ENCODE measurements around the gene GNLY. TPM values are rescaled to one million over a fixed set of nuclear protein-coding genes. Genes with fewer than 3 reads are reported as not detected.

The GNLY gene
- total RNA-seq, 3 donors from 2014 or later = 4.3 to 26.5 (median 15.0) TPM

GRCh38 chr2:85728883-85729824 lies 35.0 kb downstream of the GNLY start:
- no peaks in the 10 kb centered on the region for H3K36me3 Mint-ChIP-seq (ENCODE audit: insufficient read depth)
- DNase-seq = peak; percentile 67
- peak overlapping the region; percentile 37 for H3K4me3 Mint-ChIP-seq
- H3K27me3 Mint-ChIP-seq (ENCODE audit: low read depth) = peaks cover 16% of the 10 kb centered on the region
- H3K9me3 Mint-ChIP-seq = no peaks in the 10 kb centered on the region
- no peaks in the 10 kb centered on the region for H3K4me1 Mint-ChIP-seq (ENCODE audit: low read depth)
- ATAC-seq = peak; percentile 93 to 95

GRCh38 chr2:85729825-85730510 lies 35.8 kb downstream of the GNLY start:
- ATAC-seq (no peak), DNase-seq (no peak)
- Mint-ChIP-seq H3K4me1 (ENCODE audit: low read depth) (no peaks in the 10 kb centered on the region), H3K4me3 (no peak overlapping the region), H3K9me3 (no peaks in the 10 kb centered on the region), H3K27me3 (ENCODE audit: low read depth) (peaks cover 20% of the 10 kb centered on the region), H3K36me3 (ENCODE audit: insufficient read depth) (no peaks in the 10 kb centered on the region)

- Mint-ChIP-seq H3K27me3 (ENCODE audit: low read depth) (peaks cover 20% of the 10 kb centered on the region), H3K4me3 (no peak overlapping the region), H3K36me3 (ENCODE audit: insufficient read depth) (no peaks in the 10 kb centered on the region), H3K9me3 (no peaks in the 10 kb centered on the region), H3K4me1 (ENCODE audit: low read depth) (no peaks in the 10 kb centered on the region)
- ATAC-seq = no peak
- no peak for DNase-seq
These were observed 36.6 kb downstream of the GNLY start for GRCh38 chr2:85730686-85731230.

GRCh38 chr2:85731606-85732005 lies 37.4 kb downstream of the GNLY start:
- peaks cover 20% of the 10 kb centered on the region for H3K27me3 Mint-ChIP-seq (ENCODE audit: low read depth)
- H3K36me3 Mint-ChIP-seq (ENCODE audit: insufficient read depth) = no peaks in the 10 kb centered on the region
- no peak overlapping the region for H3K4me3 Mint-ChIP-seq
- DNase-seq (no peak), ATAC-seq (no peak)
- no peaks in the 10 kb centered on the region for H3K9me3 Mint-ChIP-seq
- H3K4me1 Mint-ChIP-seq (ENCODE audit: low read depth) = no peaks in the 10 kb centered on the region

GRCh38 chr2:85732467-85733120 lies 38.4 kb downstream of the GNLY start:
- ATAC-seq = no peak
- Mint-ChIP-seq H3K27me3 (ENCODE audit: low read depth) (peaks cover 22% of the 10 kb centered on the region), H3K4me1 (ENCODE audit: low read depth) (no peaks in the 10 kb centered on the region), H3K36me3 (ENCODE audit: insufficient read depth) (no peaks in the 10 kb centered on the region), H3K4me3 (no peak overlapping the region), H3K9me3 (no peaks in the 10 kb centered on the region)
- DNase-seq = no peak

- Mint-ChIP-seq H3K27me3 (ENCODE audit: low read depth) (peaks cover 18% of the 10 kb centered on the region), H3K36me3 (ENCODE audit: insufficient read depth) (no peaks in the 10 kb centered on the region), H3K4me1 (ENCODE audit: low read depth) (no peaks in the 10 kb centered on the region), H3K9me3 (no peaks in the 10 kb centered on the region), H3K4me3 (no peak overlapping the region)
- DNase-seq (no peak), ATAC-seq (no peak)
These were observed 39.2 kb downstream of the GNLY start for GRCh38 chr2:85733121-85733960.

GRCh38 chr2:85734015-85734414 lies 39.9 kb downstream of the GNLY start:
- Mint-ChIP-seq H3K9me3 (no peaks in the 10 kb centered on the region), H3K36me3 (ENCODE audit: insufficient read depth) (no peaks in the 10 kb centered on the region)

GRCh38 chr2:85734942-85735608 lies 40.9 kb downstream of the GNLY start:
- no peaks in the 10 kb centered on the region for H3K36me3 Mint-ChIP-seq (ENCODE audit: insufficient read depth)
- no peak for DNase-seq
- H3K4me3 Mint-ChIP-seq = no peak overlapping the region
- H3K9me3 Mint-ChIP-seq = no peaks in the 10 kb centered on the region
- no peaks in the 10 kb centered on the region for H3K4me1 Mint-ChIP-seq (ENCODE audit: low read depth)
- no peak for ATAC-seq
- peaks cover 8% of the 10 kb centered on the region for H3K27me3 Mint-ChIP-seq (ENCODE audit: low read depth)

More at GRCh38 chr2:85734015-85734414, 39.9 kb downstream of the GNLY start:
- no peak overlapping the region for H3K4me3 Mint-ChIP-seq
- peaks cover 14% of the 10 kb centered on the region for H3K27me3 Mint-ChIP-seq (ENCODE audit: low read depth)
- ATAC-seq (no peak), DNase-seq (no peak)
- no peaks in the 10 kb centered on the region for H3K4me1 Mint-ChIP-seq (ENCODE audit: low read depth)

GRCh38 chr2:85735691-85736090 lies 41.5 kb downstream of the GNLY start:
- Mint-ChIP-seq H3K9me3 (no peaks in the 10 kb centered on the region), H3K36me3 (ENCODE audit: insufficient read depth) (no peaks in the 10 kb centered on the region), H3K4me3 (no peak overlapping the region), H3K4me1 (ENCODE audit: low read depth) (no peaks in the 10 kb centered on the region), H3K27me3 (ENCODE audit: low read depth) (peaks cover 8% of the 10 kb centered on the region)
- DNase-seq = no peak
- no peak for ATAC-seq

- DNase-seq = no peak
- H3K27me3 Mint-ChIP-seq (ENCODE audit: low read depth) = peaks cover 14% of the 10 kb centered on the region
- no peaks in the 10 kb centered on the region for H3K9me3 Mint-ChIP-seq
- H3K4me1 Mint-ChIP-seq (ENCODE audit: low read depth) = no peaks in the 10 kb centered on the region
- no peak for ATAC-seq
- no peaks in the 10 kb centered on the region for H3K36me3 Mint-ChIP-seq (ENCODE audit: insufficient read depth)
- H3K4me3 Mint-ChIP-seq = no peak overlapping the region
These were observed 42.5 kb downstream of the GNLY start for GRCh38 chr2:85736456-85737355.

GRCh38 chr2:85737481-85737880 lies 43.3 kb downstream of the GNLY start:
- Mint-ChIP-seq H3K9me3 (no peaks in the 10 kb centered on the region), H3K4me1 (ENCODE audit: low read depth) (no peaks in the 10 kb centered on the region), H3K27me3 (ENCODE audit: low read depth) (peaks cover 22% of the 10 kb centered on the region), H3K4me3 (no peak overlapping the region), H3K36me3 (ENCODE audit: insufficient read depth) (no peaks in the 10 kb centered on the region)
- ATAC-seq = no peak
- no peak for DNase-seq

- DNase-seq (no peak), ATAC-seq (no peak)
- Mint-ChIP-seq H3K4me3 (no peak overlapping the region), H3K4me1 (ENCODE audit: low read depth) (no peaks in the 10 kb centered on the region), H3K9me3 (no peaks in the 10 kb centered on the region), H3K36me3 (ENCODE audit: insufficient read depth) (no peaks in the 10 kb centered on the region), H3K27me3 (ENCODE audit: low read depth) (peaks cover 26% of the 10 kb centered on the region)
These were observed 43.8 kb downstream of the GNLY start for GRCh38 chr2:85737961-85738360.
